HepG2 (cell line): Measurements from ENCODE around the gene PTCD1. TPM values are rescaled to one million over a fixed set of nuclear protein-coding genes. Genes with fewer than 3 reads are reported as not detected.
"Not testable (repeated sequence)": the region's sequence is repeated elsewhere in the genome, so short reads cannot be mapped to it uniquely, and the experiment has no call there.

Experiments
- ATAC-seq: fragments of 200-7000 bp; cut with Tn5 transposase; 3 replicates; pipeline ENCODE4 v1.9.1; 2020; ENCODE audit warnings: mild to moderate bottlenecking, moderate library complexity
- BruUV-seq: library from RNA; stranded (reverse); fragments of 400-500 nt; replicated peaks from 2 replicates; lab custom pipeline; 2021; lab: Mats Ljungman, UMichigan
- CTCF ChIA-PET: fragments of 300-600 bp; formaldehyde crosslinking; extraction: SDS; loops from one replicate; lab custom pipeline; 2021; ENCODE audit warnings: low total read pairs, inconsistent platforms, low intra/inter-chr PET ratio; lab: Yijun Ruan, JAX
- POLR2A ChIA-PET: fragments of 350-600 bp; sonication (Branson Sonifier 250); formaldehyde crosslinking; loops from one replicate; lab custom pipeline; 2020; ENCODE audit warnings: antibody characterized with exemption, inconsistent platforms; lab: Yijun Ruan, JAX
- DNase-seq: peaks from one replicate; pipeline ENCODE4 v3.0.0-alpha.2; 2015; ENCODE audit warnings: low spot score
- FAIRE-seq: peaks from 3 replicates; lab custom pipeline; 2011; peaks lifted over from hg19 to GRCh38; lab: Jason Lieb, UNC
- H2AFZ ChIP-seq: one replicate; pipeline ENCODE4 v1.6.1; 2011; ENCODE audit warnings: low read length, inconsistent platforms
- H3K27ac ChIP-seq: fragments of 300-600 bp; 3 replicates; pipeline ENCODE4 v1.8.0; 2011; ENCODE audit warnings: mixed run types, mild to moderate bottlenecking, mixed read lengths, low read length, inconsistent platforms; ENCODE audit not compliant: insufficient read depth; ENCODE audit errors: extremely low read length
- H3K27me3 ChIP-seq, 2 experiments: fragments of 200-600 bp in 1 of 2; 2 replicates in 1 of 2; 3 replicates in 1 of 2; pipeline versions ENCODE4 v1.6.0 to v1.8.0; 2011; ENCODE audit warnings: low read length in 2 of 2, mild to moderate bottlenecking in 2 of 2, moderate library complexity in 2 of 2, inconsistent platforms in 1 of 2; ENCODE audit not compliant: insufficient read depth in 2 of 2, control insufficient read depth in 1 of 2
- H3K36me3 ChIP-seq, 2 experiments: fragments of 200-600 bp in 1 of 2; replicated peaks in 1 of 2; 2 replicates in 1 of 2; 3 replicates in 1 of 2; pipeline versions ENCODE4 v1.5.1 to v1.8.0; 2011; ENCODE audit warnings: low read length in 2 of 2, inconsistent platforms in 1 of 2; ENCODE audit not compliant: insufficient read depth in 2 of 2, control insufficient read depth in 1 of 2
- H3K4me1 ChIP-seq: 2 replicates; pipeline ENCODE4 v1.5.1; 2012; ENCODE audit warnings: low read length, inconsistent platforms; ENCODE audit not compliant: insufficient read depth
- H3K4me2 ChIP-seq: 2 replicates; pipeline ENCODE4 v1.6.0; 2011; ENCODE audit warnings: low read depth, low read length, inconsistent platforms
- H3K4me3 ChIP-seq, 3 experiments: fragments of 200-600 bp in 1 of 3; sonication (generic), shearing (Covaris generic) in 1 of 3; replicated peaks in 1 of 3; 2 replicates each; pipeline ENCODE4 v1.5.1; 2011 to 2016; ENCODE audit warnings: low read length in 3 of 3, inconsistent platforms in 2 of 3, low read depth in 2 of 3, mild to moderate bottlenecking in 2 of 3, control low read depth in 1 of 3, mixed read lengths in 1 of 3; ENCODE audit not compliant: insufficient read depth in 1 of 3
- H3K79me2 ChIP-seq: one replicate; pipeline ENCODE4 v1.6.1; 2011; ENCODE audit warnings: low read length, inconsistent platforms; ENCODE audit not compliant: insufficient read depth
- H3K9ac ChIP-seq: 2 replicates; pipeline ENCODE4 v1.6.0; 2011; ENCODE audit warnings: mild to moderate bottlenecking, low read depth, low read length, inconsistent platforms; ENCODE audit not compliant: insufficient read depth
- H3K9me3 ChIP-seq: 2 replicates; pipeline ENCODE4 v1.5.1; 2012; ENCODE audit warnings: mild to moderate bottlenecking, low read length
- H4K20me1 ChIP-seq: 2 replicates; pipeline ENCODE4 v1.6.0; 2011; ENCODE audit warnings: inconsistent platforms, mild to moderate bottlenecking, low read length, moderate library complexity; ENCODE audit not compliant: insufficient read depth
- DPF2 ChIP-seq: sonication (generic); formaldehyde crosslinking; IDR thresholded peaks from 2 replicates; pipeline ENCODE4 v1.4.0; 2020; ENCODE audit warnings: mild to moderate bottlenecking, low read depth, missing genetic modification reagents, borderline replicate concordance
- FOXA3 ChIP-seq: IDR thresholded peaks from 2 replicates; pipeline ENCODE4 v1.6.1; 2016; ENCODE audit warnings: missing genetic modification reagents, missing compliant biosample characterization
- GABPA ChIP-seq, 2 experiments: IDR thresholded peaks; 2 replicates each; pipeline ENCODE4 v1.6.1; 2011 to 2016; ENCODE audit warnings: low read depth in 2 of 2, low read length in 1 of 2, missing biosample characterization in 1 of 2, missing genetic modification characterization in 1 of 2
- HOXA3 ChIP-seq: sonication (generic); formaldehyde crosslinking; IDR thresholded peaks from 2 replicates; pipeline ENCODE4 v1.5.0; 2020; ENCODE audit warnings: missing genetic modification reagents
- NFKBIZ ChIP-seq: IDR thresholded peaks from 2 replicates; pipeline ENCODE4 v1.6.1; 2018; ENCODE audit warnings: missing genetic modification reagents, missing compliant biosample characterization
- SIX1 ChIP-seq: sonication (generic); formaldehyde crosslinking; IDR thresholded peaks from 2 replicates; pipeline ENCODE4 v1.4.0; 2020; ENCODE audit warnings: missing genetic modification reagents, borderline replicate concordance
- TAF15 ChIP-seq: fragments of 200-400 bp; formaldehyde crosslinking; IDR thresholded peaks from one replicate; pipeline ENCODE4 v1.6.1; 2018; ENCODE audit warnings: mild to moderate bottlenecking, low read depth, low read length; ENCODE audit not compliant: poor library complexity, severe bottlenecking
- ZFP82 ChIP-seq: sonication (generic); formaldehyde crosslinking; IDR thresholded peaks from 2 replicates; pipeline ENCODE4 v1.5.1; 2020; ENCODE audit warnings: mild to moderate bottlenecking, missing genetic modification reagents, borderline replicate concordance
- ZNF253 ChIP-seq: sonication (generic); formaldehyde crosslinking; IDR thresholded peaks from 2 replicates; pipeline ENCODE4 v1.8.0; 2022; ENCODE audit warnings: mild to moderate bottlenecking, missing genetic modification reagents, borderline replicate concordance
- ZNF496 ChIP-seq: sonication (generic); formaldehyde crosslinking; IDR thresholded peaks from 2 replicates; pipeline ENCODE4 v1.8.1; 2023; ENCODE audit warnings: mild to moderate bottlenecking, moderate library complexity, missing genetic modification reagents; ENCODE audit not compliant: insufficient replicate concordance
- ZNF775 ChIP-seq: sonication (generic); formaldehyde crosslinking; IDR thresholded peaks from 2 replicates; pipeline ENCODE4 v1.4.0; 2020; ENCODE audit warnings: missing genetic modification reagents, mild to moderate bottlenecking, moderate library complexity, borderline replicate concordance
- WGBS: methylation state at CpG from one replicate; pipeline ENCODE4 v1.1.6; 2017; ENCODE audit warnings: low lambda C conversion rate; 5-methylcytosine and 5-hydroxymethylcytosine counted together
- in situ Hi-C: cut with HindIII; loops from 2 replicates; pipeline ENCODE4 v1.10.0; 2017; ENCODE audit warnings: low pct_unique_long_range_greater_than_20kb; ENCODE audit not compliant: extremely low pct_ligation_motif_present
- intact Hi-C: fragments of 100-400 bp; cut with micrococcal nuclease; formaldehyde crosslinking; loops from one replicate; pipeline ENCODE4 v1.10.0; 2022; ENCODE audit not compliant: unreplicated experiment
- polyA plus RNA-seq, 8 experiments: library from polyadenylated mRNA; depleted of rRNA in 3 of 8; stranded (reverse) in 7 of 8; unstranded in 1 of 8; fragments of >200 nt; fragmentation: Illumina TruSeq in 4 of 8; extraction: Trizol in 4 of 8; gene quantifications; 2 replicates each; pipeline versions ENCODE4 v1.2.1 to v1.2.3, GENCODE V29; 2011 to 2016; ENCODE audit warnings: low read depth in 4 of 8, missing spikeins in 1 of 8, mixed read lengths in 1 of 8; ENCODE audit not compliant: insufficient read depth in 1 of 8
- total RNA-seq, 5 experiments: library from RNA; depleted of rRNA; stranded (reverse); fragments of >200 nt; fragmentation: Illumina TruSeq; extraction: Trizol; gene quantifications; 2 replicates each; pipeline ENCODE4 v1.2.3, GENCODE V29; 2016; ENCODE audit warnings: low read depth in 1 of 5
- TF ChIP-seq, protein P1 (sequence below), 2 experiments: sonication (generic) in 1 of 2; formaldehyde crosslinking in 1 of 2; IDR thresholded peaks; 2 replicates each; pipeline versions ENCODE4 v1.4.0 to v1.6.1; 2016 to 2020; ENCODE audit warnings: borderline replicate concordance in 1 of 2, low read depth in 1 of 2, mild to moderate bottlenecking in 1 of 2, missing genetic modification reagents in 1 of 2
- TF ChIP-seq, protein P2 (sequence below): sonication (generic); formaldehyde crosslinking; IDR thresholded peaks from 2 replicates; pipeline ENCODE4 v1.4.0; 2020; ENCODE audit warnings: missing genetic modification reagents, borderline replicate concordance

PTCD1 gene
- total and polyA plus RNA-seq, 2 of the 13 experiments (the other 11 are each of a cell fraction or from before 2014, with no cell fraction given), result 3.0 to 8.4 TPM

DNA sequence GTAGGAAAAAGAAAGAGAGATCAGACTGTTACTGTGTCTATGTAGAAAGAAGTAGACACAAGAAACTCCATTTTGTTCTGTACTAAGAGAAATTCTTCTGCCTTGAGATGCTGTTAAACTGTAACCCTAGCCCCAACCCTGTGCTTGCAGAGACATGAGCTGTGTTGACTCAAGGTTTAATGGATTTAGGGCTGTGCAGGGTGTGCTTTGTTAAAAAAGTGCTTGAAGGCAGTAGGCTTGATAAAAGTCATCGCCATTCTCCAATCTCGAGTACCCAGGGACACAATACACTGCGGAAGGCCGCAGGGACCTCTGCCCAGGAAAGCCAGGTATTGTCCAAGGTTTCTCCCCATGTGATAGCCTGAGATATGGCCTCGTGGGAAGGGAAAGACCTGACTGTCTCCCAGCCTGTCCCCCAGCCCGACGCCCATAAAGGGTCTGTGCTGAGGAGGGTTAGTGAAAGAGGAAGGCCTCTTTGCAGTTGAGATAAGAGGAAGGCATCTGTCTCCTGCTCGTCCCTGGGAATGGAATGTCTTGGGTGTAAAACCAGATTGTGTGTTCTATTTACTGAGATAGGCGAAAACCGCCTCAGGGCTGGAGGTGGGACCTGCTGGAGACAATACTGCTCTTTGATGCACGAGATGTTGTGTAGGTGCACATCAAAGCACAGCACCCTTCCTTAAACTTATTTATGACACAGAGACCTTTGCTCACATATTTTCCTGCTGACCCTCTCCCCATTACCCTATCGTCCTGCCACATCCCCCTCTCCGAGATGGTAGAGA, 6.7 kb downstream of the PTCD1 start (continued):
- TF ChIP-seq, protein P1, sequence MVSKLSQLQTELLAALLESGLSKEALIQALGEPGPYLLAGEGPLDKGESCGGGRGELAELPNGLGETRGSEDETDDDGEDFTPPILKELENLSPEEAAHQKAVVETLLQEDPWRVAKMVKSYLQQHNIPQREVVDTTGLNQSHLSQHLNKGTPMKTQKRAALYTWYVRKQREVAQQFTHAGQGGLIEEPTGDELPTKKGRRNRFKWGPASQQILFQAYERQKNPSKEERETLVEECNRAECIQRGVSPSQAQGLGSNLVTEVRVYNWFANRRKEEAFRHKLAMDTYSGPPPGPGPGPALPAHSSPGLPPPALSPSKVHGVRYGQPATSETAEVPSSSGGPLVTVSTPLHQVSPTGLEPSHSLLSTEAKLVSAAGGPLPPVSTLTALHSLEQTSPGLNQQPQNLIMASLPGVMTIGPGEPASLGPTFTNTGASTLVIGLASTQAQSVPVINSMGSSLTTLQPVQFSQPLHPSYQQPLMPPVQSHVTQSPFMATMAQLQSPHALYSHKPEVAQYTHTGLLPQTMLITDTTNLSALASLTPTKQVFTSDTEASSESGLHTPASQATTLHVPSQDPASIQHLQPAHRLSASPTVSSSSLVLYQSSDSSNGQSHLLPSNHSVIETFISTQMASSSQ (IDR thresholded peaks at IDR 0.05; ENCODE audit: low read depth), result not testable (repeated sequence)
- TF ChIP-seq, protein P1 (CRISPR knock-in tag; IDR thresholded peaks at IDR 0.05; ENCODE audit: borderline replicate concordance), result peak; percentile 63; the same call in 1 of the 2 replicates
- 0 out of 2 replicates have a peak, but pooled peaks have one; percentile 35 for TF ChIP-seq FOXA3 (CRISPR knock-in tag)

DNA sequence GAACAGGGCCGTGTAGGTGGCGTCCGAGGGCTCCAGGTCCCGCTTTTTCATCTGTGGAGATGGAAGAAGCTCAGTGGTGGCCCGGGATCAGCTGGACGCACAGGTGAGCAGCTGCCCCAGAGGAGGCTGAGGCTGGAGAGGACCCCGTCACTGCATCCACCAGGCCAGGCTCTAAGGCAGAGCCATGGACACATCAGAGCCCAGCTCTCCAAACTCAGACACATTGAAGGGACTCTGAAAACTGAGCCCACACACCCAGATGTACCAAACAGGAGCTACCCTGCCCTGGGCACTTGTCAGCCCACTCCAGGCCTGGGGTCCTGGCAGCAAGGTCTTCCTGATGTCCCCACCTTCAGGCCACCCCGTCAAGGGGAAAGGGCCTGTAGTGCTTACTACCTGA, 8.8 kb downstream of the PTCD1 start:
- Histone ChIP-seq H3K27ac (no peak overlapping the region), H3K4me1 (peaks cover 24% of the 10 kb centered on the region), H4K20me1 (no peaks in the 10 kb centered on the region), H2AFZ (no peak overlapping the region), H3K79me2 (no peaks in the 10 kb centered on the region), H3K4me2 (no peak overlapping the region), H3K27me3 (no peaks in the 10 kb centered on the region), H3K4me3 (no peak overlapping the region), H3K36me3 (peaks cover 12 to 30% of the 10 kb centered on the region in 2 experiments), H3K9me3 (no peaks in the 10 kb centered on the region), H3K9ac (no peak overlapping the region)
- BruUV-seq, result no TSS peak
- ATAC-seq (no peak), DNase-seq (no peak), FAIRE-seq (no peak)
- in situ Hi-C loops (no loop called here), intact Hi-C loops (no loop called here)
- WGBS, result 94% methylated on average over 6 of the region's 8 CpGs
- CTCF ChIA-PET, result no interaction called here
- POLR2A ChIA-PET, result interaction anchor here (1.1 kb wide), 1 partner anchor 9 kb away, joined by 3 read pairs; the partner anchor contains the start of genes CPSF4 and PTCD1
- TF ChIP-seq ZFP82 (CRISPR knock-in tag) (no peak), SIX1 (CRISPR knock-in tag) (no peak), TAF15 (no peak), ZNF775 (CRISPR knock-in tag) (no peak), HOXA3 (CRISPR knock-in tag) (no peak), ZNF253 (CRISPR knock-in tag) (no peak), ZNF496 (CRISPR knock-in tag) (no peak), GABPA (IDR thresholded peaks at IDR 0.05; ENCODE audit: low read depth, low read length) (no peak), GABPA (CRISPR knock-in tag; IDR thresholded peaks at IDR 0.05; ENCODE audit: low read depth) (no peak), DPF2 (CRISPR knock-in tag) (no peak), NFKBIZ (CRISPR knock-in tag) (no peak)
- TF ChIP-seq, protein P2, sequence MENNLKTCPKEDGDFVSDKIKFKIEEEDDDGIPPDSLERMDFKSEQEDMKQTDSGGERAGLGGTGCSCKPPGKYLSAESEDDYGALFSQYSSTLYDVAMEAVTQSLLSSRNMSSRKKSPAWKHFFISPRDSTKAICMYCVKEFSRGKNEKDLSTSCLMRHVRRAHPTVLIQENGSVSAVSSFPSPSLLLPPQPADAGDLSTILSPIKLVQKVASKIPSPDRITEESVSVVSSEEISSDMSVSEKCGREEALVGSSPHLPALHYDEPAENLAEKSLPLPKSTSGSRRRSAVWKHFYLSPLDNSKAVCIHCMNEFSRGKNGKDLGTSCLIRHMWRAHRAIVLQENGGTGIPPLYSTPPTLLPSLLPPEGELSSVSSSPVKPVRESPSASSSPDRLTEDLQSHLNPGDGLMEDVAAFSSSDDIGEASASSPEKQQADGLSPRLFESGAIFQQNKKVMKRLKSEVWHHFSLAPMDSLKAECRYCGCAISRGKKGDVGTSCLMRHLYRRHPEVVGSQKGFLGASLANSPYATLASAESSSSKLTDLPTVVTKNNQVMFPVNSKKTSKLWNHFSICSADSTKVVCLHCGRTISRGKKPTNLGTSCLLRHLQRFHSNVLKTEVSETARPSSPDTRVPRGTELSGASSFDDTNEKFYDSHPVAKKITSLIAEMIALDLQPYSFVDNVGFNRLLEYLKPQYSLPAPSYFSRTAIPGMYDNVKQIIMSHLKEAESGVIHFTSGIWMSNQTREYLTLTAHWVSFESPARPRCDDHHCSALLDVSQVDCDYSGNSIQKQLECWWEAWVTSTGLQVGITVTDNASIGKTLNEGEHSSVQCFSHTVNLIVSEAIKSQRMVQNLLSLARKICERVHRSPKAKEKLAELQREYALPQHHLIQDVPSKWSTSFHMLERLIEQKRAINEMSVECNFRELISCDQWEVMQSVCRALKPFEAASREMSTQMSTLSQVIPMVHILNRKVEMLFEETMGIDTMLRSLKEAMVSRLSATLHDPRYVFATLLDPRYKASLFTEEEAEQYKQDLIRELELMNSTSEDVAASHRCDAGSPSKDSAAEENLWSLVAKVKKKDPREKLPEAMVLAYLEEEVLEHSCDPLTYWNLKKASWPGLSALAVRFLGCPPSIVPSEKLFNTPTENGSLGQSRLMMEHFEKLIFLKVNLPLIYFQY (CRISPR knock-in tag), result no peak
